Measurements from ENCODE around the gene NCEH1. TPM values are rescaled to one million over a fixed set of nuclear protein-coding genes. Genes with fewer than 3 reads are reported as not detected.

Gene NCEH1
- total RNA-seq, 1 donor from 2014 or later = 22.4 TPM

DNA sequence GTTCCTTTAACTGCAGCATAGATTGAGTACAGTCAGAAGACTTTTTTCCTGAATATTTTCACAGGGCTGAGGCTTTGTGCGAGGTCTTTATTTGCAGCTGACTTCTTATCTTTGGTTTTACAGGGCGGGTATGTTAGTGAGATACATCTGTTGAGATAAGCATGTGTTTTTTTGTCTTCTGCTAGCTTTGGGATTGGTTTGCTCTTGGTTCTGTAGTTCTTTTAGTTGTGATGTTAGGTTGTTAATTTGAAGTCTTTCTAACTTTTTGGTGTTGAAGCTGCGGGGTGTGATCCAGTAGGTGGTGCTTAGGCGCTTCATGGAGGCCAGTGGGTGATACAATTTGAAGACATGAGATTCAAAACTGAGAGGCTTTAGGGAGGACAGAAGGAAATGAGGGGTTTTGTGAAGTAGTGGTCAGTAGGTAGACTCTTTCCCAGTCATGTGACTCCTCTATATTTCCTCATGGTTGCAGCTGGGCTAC is 119.7 kb downstream of the NCEH1 start:
- TF ChIP-seq, protein P1, sequence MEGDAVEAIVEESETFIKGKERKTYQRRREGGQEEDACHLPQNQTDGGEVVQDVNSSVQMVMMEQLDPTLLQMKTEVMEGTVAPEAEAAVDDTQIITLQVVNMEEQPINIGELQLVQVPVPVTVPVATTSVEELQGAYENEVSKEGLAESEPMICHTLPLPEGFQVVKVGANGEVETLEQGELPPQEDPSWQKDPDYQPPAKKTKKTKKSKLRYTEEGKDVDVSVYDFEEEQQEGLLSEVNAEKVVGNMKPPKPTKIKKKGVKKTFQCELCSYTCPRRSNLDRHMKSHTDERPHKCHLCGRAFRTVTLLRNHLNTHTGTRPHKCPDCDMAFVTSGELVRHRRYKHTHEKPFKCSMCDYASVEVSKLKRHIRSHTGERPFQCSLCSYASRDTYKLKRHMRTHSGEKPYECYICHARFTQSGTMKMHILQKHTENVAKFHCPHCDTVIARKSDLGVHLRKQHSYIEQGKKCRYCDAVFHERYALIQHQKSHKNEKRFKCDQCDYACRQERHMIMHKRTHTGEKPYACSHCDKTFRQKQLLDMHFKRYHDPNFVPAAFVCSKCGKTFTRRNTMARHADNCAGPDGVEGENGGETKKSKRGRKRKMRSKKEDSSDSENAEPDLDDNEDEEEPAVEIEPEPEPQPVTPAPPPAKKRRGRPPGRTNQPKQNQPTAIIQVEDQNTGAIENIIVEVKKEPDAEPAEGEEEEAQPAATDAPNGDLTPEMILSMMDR (IDR thresholded peaks at IDR 0.05; ENCODE audit: insufficient read depth, low read length, poor library complexity, severe bottlenecking) = no peak
- no peaks in the 10 kb centered on the region for H3K27me3 ChIP-seq (ENCODE audit: control insufficient read depth, insufficient read depth, low read length)
- DNase-seq (ENCODE audit: low read depth) = no peak
- H3K36me3 ChIP-seq (ENCODE audit: control insufficient read depth, insufficient read depth, low read length) = no peaks in the 10 kb centered on the region
- H3K4me3 ChIP-seq (ENCODE audit: low read depth, low read length) = no peak overlapping the region

DNA sequence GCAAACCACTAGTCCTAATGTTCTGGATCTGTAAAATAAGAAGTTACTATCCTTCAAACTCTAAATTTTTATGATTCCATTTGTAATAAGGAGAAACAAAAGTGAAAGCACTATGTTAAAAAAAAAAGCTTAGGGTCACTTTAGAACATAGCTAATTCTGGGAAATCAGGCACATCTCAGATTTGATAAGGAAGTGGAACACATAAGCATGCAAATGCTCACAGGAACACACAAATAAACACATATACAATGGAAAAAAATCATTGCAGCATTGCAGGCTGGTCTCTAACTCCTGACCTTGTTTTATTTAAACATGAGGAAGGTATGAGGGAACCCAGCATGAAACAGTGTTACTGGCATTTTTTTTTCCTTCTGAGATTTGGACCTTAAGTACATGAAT is 124.4 kb downstream of the NCEH1 start:
- H3K4me3 ChIP-seq (ENCODE audit: low read depth, low read length) = no peak overlapping the region
- no peaks in the 10 kb centered on the region for H3K27me3 ChIP-seq (ENCODE audit: control insufficient read depth, insufficient read depth, low read length)
- DNase-seq (ENCODE audit: low read depth) = no peak
- no peaks in the 10 kb centered on the region for H3K36me3 ChIP-seq (ENCODE audit: control insufficient read depth, insufficient read depth, low read length)
- TF ChIP-seq, protein P1 (IDR thresholded peaks at IDR 0.05; ENCODE audit: insufficient read depth, low read length, poor library complexity, severe bottlenecking) = no peak

DNA sequence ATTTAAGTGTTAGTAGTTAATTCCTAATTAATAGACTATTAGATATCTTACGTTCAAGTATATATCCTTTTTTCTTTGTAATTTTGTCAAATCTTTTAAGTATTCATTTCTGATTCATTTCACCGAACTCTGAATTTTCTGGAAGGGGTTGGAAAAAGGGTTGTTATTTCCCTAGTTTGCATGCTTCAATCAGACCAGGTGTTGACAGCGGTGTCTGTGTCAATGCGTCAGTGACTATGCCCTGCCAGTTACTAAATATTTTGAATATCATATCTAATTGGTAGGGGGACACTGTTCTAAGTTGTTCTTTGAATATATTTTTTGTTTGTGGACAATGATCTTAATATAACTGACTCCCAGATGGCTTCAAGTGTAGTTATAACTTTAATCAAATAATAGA is 124.9 kb downstream of the NCEH1 start:
- TF ChIP-seq, protein P1 (IDR thresholded peaks at IDR 0.05; ENCODE audit: insufficient read depth, low read length, poor library complexity, severe bottlenecking) = no peak
- H3K36me3 ChIP-seq (ENCODE audit: control insufficient read depth, insufficient read depth, low read length) = no peaks in the 10 kb centered on the region
- H3K27me3 ChIP-seq (ENCODE audit: control insufficient read depth, insufficient read depth, low read length) = no peaks in the 10 kb centered on the region
- no peak overlapping the region for H3K4me3 ChIP-seq (ENCODE audit: low read depth, low read length)
- DNase-seq (ENCODE audit: low read depth) = no peak

DNA sequence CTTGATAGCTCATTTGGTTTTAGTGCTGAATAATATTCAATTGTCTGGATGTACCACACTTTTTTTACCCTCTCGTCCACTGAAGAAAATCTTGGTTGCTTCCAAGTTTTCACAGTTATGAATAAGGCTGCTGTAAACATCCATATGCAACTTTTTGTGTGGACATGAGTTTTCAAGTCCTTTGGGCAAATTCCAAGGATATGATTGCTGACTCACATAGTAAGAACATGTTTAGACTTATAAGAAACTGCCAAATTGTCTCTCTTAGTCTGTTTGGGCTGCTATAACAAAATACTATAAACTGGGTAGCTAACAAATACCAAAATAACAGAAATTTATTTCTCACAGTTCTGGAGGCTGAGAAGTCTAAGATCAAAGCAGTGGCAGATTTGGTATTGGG is 128.2 kb downstream of the NCEH1 start:
- DNase-seq (ENCODE audit: low read depth) = no peak
- Histone ChIP-seq H3K27me3 (ENCODE audit: control insufficient read depth, insufficient read depth, low read length) (no peaks in the 10 kb centered on the region), H3K36me3 (ENCODE audit: control insufficient read depth, insufficient read depth, low read length) (no peaks in the 10 kb centered on the region), H3K4me3 (ENCODE audit: low read depth, low read length) (no peak overlapping the region)
- TF ChIP-seq, protein P1 (IDR thresholded peaks at IDR 0.05; ENCODE audit: insufficient read depth, low read length, poor library complexity, severe bottlenecking) = no peak

DNA sequence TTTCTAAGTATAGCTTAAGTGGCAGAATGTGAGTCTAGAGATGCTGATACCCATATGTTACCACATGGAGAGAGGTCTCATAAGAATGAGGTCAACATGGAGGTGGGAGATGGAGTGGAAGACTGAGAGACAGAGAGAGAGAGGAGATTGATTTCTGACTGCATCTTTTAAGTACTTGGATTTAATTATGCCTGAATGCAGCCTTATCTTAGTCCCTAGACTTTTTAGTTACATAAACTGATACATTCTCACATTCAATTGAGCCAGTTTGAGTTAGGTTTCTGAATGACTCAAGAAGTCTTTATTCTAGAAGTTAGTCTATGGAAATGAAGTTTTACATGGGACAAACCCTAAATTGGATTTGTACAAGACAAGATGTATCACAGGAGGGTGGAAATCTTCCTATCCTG is 129.1 kb downstream of the NCEH1 start:
- TF ChIP-seq, protein P1 (IDR thresholded peaks at IDR 0.05; ENCODE audit: insufficient read depth, low read length, poor library complexity, severe bottlenecking) = no peak
- no peak for DNase-seq (ENCODE audit: low read depth)
- Histone ChIP-seq H3K4me3 (ENCODE audit: low read depth, low read length) (no peak overlapping the region), H3K36me3 (ENCODE audit: control insufficient read depth, insufficient read depth, low read length) (no peaks in the 10 kb centered on the region), H3K27me3 (ENCODE audit: control insufficient read depth, insufficient read depth, low read length) (no peaks in the 10 kb centered on the region)

DNA sequence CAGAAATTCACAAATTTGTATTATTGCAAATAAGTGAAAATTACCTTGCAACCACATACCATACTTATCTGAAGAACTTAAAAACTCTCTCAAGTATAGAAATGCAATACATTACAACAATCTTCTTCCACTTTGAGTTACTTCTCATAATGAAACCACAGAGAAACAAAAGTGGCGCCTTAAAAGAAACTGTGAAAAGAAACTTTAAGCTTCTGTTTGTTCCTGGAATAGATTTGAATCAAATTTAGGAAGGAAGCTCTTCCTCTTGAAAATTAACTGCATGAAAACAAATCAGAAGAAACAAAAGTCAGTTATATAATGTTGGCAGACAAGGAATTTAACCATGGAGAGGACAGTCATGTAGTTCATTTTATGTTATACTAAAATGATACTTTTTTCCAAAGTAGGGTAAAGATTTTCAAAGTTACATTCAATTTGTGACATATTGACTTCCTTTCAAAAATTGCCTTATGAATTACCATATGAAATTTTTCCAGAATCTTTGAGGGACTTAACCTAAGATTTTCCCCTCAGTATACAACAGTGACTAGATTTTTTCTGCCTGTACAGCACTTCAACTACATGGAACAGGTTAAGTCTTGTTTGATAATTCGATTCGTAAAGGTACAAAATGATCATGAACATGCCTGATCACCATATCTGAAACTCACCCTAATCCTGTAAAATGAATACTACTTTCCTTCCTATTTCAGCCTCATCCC is 130.0 kb downstream of the NCEH1 start:
- TF ChIP-seq, protein P1 (IDR thresholded peaks at IDR 0.05; ENCODE audit: insufficient read depth, low read length, poor library complexity, severe bottlenecking) = no peak
- Histone ChIP-seq H3K36me3 (ENCODE audit: control insufficient read depth, insufficient read depth, low read length) (no peaks in the 10 kb centered on the region), H3K4me3 (ENCODE audit: low read depth, low read length) (no peak overlapping the region), H3K27me3 (ENCODE audit: control insufficient read depth, insufficient read depth, low read length) (no peaks in the 10 kb centered on the region)
- DNase-seq (ENCODE audit: low read depth) = no peak

Data from kidney epithelial cell (primary cell).